Measurements from ENCODE around the gene IRF6. TPM values are rescaled to one million over a fixed set of nuclear protein-coding genes. Genes with fewer than 3 reads are reported as not detected.

Gene IRF6
- total RNA-seq, 2 donors from 2014 or later = 30.4 to 32.6 TPM

GRCh38 chr1:209850342-209850979 is 44.5 kb upstream of the IRF6 start:
- no peak for DNase-seq (ENCODE audit: low spot score)
- Histone ChIP-seq H3K4me1 (no peaks in the 10 kb centered on the region), H3K4me3 (no peak overlapping the region), H3K9me3 (no peaks in the 10 kb centered on the region), H3K36me3 (peaks cover 32% of the 10 kb centered on the region), H3K27me3 (no peaks in the 10 kb centered on the region), H3K27ac (no peak overlapping the region)
- peak in 1 of 2 donors; percentile 52 for TF ChIP-seq CTCF (IDR thresholded peaks at IDR 0.05)

DNA sequence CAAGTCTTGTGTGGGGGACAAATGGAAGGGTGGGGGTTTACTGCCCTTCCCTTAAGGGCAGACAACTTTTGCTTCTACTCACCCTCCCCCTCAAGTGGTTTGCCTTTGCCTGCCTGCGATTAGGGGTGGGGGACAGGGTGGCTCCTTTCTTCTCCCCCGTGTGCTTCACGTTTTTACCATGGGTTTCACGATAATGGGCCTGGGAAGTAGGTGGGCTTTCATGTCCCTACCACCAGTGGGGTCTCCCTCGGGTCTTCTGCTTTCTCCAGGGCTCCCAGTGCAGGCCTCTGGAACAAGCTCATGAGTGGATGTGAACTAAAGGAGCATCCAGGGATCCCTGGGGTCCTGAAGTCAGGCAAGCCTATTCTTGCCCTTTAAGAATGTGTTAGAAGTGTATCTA is 43.4 kb upstream of the IRF6 start:
- H3K9me3 ChIP-seq = no peaks in the 10 kb centered on the region
- H3K27ac ChIP-seq = no peak overlapping the region
- no peak for TF ChIP-seq CTCF (IDR thresholded peaks at IDR 0.05)
- no peaks in the 10 kb centered on the region for H3K27me3 ChIP-seq
- peaks cover 30% of the 10 kb centered on the region for H3K36me3 ChIP-seq
- DNase-seq (ENCODE audit: low spot score) = no peak
- no peak overlapping the region for H3K4me3 ChIP-seq
- H3K4me1 ChIP-seq = no peaks in the 10 kb centered on the region

DNA sequence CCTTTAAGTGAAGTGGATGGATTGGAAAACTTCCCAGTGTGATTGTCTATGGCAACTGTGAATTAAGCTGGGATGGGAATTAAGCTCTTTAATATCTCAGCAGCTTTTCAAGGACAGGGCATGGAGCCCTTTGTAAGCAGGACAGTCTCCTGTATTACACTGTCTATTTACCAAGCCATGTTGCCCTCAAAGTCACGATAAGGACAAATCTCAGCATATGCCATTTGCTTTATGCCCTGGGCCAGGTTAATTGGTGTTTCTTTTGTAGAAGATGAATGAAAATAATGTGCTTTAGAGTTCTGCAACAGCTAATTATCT is 39.4 kb upstream of the IRF6 start:
- no peak for TF ChIP-seq CTCF (IDR thresholded peaks at IDR 0.05)
- no peak for DNase-seq (ENCODE audit: low spot score)
- Histone ChIP-seq H3K27ac (no peak overlapping the region), H3K36me3 (peaks cover 37% of the 10 kb centered on the region), H3K4me1 (no peaks in the 10 kb centered on the region), H3K9me3 (no peaks in the 10 kb centered on the region), H3K27me3 (no peaks in the 10 kb centered on the region), H3K4me3 (no peak overlapping the region)

DNA sequence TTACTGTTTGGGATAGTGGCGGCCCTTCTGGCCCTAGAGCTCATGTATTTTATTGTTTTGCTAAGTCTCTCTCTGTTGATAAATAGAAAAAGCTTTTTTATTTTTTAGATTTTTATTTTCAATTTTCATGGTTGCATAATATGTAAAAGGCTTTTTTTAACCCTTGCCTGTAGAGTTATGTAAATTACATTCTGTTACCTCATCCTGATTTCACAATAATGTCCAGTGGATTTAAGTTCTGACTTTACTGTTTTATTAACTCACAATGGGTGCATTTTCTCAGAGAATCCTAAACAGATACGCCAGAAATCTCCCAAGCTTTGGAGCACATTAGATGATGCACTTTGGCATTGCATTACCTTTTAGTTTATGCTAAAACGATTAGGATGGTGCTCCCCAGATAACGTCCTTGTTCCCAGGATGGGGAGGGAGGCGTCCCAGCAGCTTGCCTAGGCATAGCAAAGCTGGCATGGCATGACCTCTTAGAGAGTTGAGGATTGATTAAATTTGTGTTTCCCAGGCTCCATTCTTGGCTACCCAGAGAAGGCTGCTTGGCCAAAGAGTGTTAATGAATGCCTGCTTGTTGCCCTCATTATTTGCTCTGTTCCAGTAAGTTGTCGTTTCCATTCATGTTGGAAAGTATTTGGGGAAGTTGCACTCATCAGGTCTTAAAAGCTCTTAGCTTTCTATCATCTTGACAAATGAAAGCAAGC is 38.9 kb upstream of the IRF6 start:
- no peak for DNase-seq (ENCODE audit: low spot score)
- H3K27me3 ChIP-seq = no peaks in the 10 kb centered on the region
- TF ChIP-seq CTCF (IDR thresholded peaks at IDR 0.05) = no peak
- H3K4me3 ChIP-seq = no peak overlapping the region
- H3K36me3 ChIP-seq = peaks cover 41% of the 10 kb centered on the region
- H3K27ac ChIP-seq = no peak overlapping the region
- H3K4me1 ChIP-seq = no peaks in the 10 kb centered on the region
- H3K9me3 ChIP-seq = no peaks in the 10 kb centered on the region

DNA sequence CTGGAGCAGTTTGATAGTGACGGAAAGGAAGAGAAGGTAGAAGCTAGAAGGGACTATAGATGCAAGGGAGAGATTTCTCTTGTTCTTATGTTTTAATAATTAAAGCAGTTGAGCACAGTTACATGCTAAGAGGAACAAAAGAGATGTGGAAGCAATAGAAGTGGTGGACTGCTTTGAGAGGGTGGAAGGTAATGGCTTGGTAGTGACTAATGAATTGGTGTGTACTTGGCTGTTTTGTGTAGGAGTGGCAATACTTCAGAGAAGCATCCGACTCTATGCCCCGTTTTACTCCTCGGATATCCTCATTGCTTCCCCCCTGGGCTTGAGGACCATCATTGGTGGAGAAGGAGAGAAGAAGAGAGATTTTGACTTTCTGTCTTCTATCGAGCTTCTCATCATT is 34.7 kb upstream of the IRF6 start:
- H3K4me1 ChIP-seq = no peaks in the 10 kb centered on the region
- no peaks in the 10 kb centered on the region for H3K27me3 ChIP-seq
- peak overlapping the region in 1 of 2 donors; percentile 33 for H3K27ac ChIP-seq
- no peaks in the 10 kb centered on the region for H3K9me3 ChIP-seq
- H3K36me3 ChIP-seq = peaks cover 80% of the 10 kb centered on the region
- H3K4me3 ChIP-seq = no peak overlapping the region
- no peak for TF ChIP-seq CTCF (IDR thresholded peaks at IDR 0.05)
- no peak for DNase-seq (ENCODE audit: low spot score)

All from right atrium auricular region (tissue), 2 donors.